AG09319 (cell line): ENCODE results near the gene INTU.
A peak's percentile ranks its signal among the peaks of the same experiment; 100 is the strongest.

ENCODE experiments used
- DNase-seq: peaks from one replicate; pipeline ENCODE4 v3.0.0-alpha.2; 2010; ENCODE audit warnings: low read depth; ENCODE audit errors: extremely low read depth
- CTCF ChIP-seq: IDR thresholded peaks from 2 replicates; pipeline ENCODE4 v1.5.1; 2011; ENCODE audit warnings: low read depth, mild to moderate bottlenecking, inconsistent platforms, low read length, moderate library complexity

INTU gene

GRCh38 chr4:127730142-127730913 is 97.6 kb downstream of the INTU start, which contains the start of gene SLC25A31:
Gene SLC25A31, plus strand, starts transcription at chr4:127730400. Its CDS starts 146 bp downstream, at chr4:127730546.
- TF ChIP-seq CTCF: no peak
- no peak for DNase-seq

- DNase-seq: no peak
- TF ChIP-seq CTCF: no peak
These were observed 98.6 kb downstream of the INTU start for GRCh38 chr4:127731406-127731805.

GRCh38 chr4:127732623-127733328 is 100.0 kb downstream of the INTU start:
- TF ChIP-seq CTCF: peak; percentile 59
- DNase-seq: peak; percentile 12

GRCh38 chr4:127734976-127735375 is 102.2 kb downstream of the INTU start:
- no peak for DNase-seq
- no peak for TF ChIP-seq CTCF

GRCh38 chr4:127737295-127737694 is 104.5 kb downstream of the INTU start:
- no peak for TF ChIP-seq CTCF
- DNase-seq: no peak

- DNase-seq: no peak
- no peak for TF ChIP-seq CTCF
These were observed 108.5 kb downstream of the INTU start for GRCh38 chr4:127741247-127741646.

- DNase-seq: no peak
- no peak for TF ChIP-seq CTCF
These were observed 115.1 kb downstream of the INTU start for GRCh38 chr4:127747883-127748282.
